Kidney glomerular epithelial cell (primary cell): ENCODE data around the gene IRAK4.

Source experiments
- DNase-seq: peaks from one replicate; lab custom pipeline; 2025; lab: John Stamatoyannopoulos, UW

Gene IRAK4

GRCh38 chr12:43766291-43766690, 7.5 kb downstream of the IRAK4 start:
- DNase-seq = no peak

DNA sequence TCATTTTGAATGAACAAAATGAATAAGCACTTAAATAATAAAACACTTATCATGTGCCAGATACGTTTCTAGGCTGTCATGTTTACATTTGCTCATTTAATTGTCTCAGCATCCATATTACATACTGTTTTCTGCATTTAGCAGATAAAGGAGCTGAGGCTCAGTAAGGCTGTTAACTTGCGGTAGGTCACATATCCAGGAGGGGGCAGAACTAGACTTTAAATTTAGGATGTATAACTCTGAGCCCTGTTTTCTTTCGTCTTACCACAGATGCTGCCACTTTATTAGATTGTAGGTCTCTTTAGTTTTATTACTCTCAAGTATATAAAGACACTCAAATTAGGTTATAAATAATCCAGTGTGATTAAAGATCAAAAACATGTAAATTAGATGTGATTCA, 17.7 kb downstream of the IRAK4 start:
- DNase-seq = no peak

DNA sequence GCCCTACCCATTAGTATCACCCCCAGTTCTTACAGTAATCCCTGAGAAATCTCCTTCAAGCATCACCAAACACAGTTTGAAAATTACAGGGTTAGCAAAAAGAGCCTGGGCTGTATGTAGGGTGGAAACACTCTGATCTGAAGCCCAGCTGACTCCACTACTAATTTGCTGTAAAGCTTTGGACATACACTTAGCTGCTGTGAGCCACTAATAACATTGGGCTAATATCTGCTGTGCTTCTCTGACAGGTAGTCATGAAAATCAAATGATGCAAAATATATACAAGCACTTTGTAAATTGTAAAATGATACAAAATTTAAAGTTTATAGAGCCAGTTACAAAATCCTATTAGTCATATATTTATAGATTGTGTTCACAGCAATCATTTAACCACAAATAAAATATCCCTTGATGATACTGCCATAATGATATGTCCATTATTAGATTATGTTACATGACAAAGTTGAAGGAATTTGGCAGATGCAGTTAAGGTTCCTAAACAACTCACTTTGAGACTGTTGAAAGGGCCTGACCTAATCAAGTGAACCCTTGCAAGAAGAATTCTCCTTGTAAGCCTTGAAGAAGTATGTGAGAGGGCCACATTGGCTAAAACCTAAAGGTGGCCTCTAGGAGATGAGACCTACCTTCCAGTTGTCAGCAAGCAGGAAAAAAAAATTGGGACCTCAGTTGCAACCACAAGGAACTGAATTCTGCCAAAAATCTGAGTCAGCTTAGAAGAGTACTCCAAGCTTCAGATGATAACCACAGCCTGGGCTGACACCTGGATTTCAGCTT, 28.3 kb downstream of the IRAK4 start:
- DNase-seq = no peak

GRCh38 chr12:43789941-43790340, 31.2 kb downstream of the IRAK4 start:
- peak; percentile 20 for DNase-seq

DNA sequence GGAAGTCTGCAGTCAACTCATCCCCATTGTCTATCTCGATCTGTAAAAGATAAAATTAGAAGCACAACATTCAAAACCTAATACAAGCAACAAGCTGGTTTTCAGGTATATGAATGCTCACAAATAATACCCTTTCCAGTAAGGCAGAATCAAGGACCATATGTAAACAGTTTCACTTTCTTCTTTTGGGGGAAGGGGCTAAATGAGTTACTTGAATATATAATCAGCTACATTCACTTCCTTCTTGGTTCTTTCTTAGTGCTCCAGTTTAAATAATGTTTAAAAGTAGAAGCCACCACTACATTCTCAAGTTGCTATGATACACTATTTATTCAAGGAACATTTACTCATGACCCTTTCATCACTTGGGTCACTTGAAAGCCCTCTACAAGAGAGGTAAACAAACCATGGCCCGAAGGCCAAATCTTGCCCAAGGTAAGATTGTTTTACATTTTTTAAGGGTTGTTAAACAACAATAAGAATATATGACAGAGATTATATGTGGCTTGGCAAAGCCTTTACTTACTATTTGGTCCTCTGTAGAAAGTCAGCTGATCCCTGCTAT, 37.0 kb downstream of the IRAK4 start:
- no peak for DNase-seq

DNA sequence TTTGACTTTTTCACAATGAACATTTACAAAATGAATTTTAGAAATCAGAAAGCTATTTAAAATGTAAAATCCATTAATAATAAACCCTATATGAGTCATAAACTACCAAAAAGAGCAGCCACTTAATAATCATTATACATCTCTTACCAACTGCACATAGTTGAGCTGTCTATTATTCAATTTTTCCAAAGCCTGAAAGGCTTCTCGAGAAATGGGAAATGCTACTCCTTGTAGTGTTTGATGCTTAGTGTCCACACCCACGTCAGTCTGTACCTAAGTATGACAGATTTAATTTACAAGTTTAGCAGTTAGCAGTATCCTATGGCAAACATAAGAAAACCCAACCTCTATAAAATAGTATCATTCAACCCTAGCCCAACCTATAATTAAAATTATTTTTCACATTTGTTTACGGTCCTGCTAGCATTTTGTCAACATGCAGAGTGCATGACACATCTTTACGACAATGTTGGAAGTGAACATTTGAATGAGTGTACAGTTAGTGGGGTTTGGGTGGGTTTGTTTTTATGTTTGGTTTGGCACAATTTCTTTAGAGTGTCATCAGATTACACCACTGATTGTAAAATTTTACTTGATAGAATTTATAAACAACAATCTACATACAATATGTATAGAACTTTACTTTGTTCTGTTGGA, 38.9 kb downstream of the IRAK4 start:
- DNase-seq = no peak

GRCh38 chr12:43805149-43805859, 46.6 kb downstream of the IRAK4 start:
- peak; percentile 48 for DNase-seq

DNA sequence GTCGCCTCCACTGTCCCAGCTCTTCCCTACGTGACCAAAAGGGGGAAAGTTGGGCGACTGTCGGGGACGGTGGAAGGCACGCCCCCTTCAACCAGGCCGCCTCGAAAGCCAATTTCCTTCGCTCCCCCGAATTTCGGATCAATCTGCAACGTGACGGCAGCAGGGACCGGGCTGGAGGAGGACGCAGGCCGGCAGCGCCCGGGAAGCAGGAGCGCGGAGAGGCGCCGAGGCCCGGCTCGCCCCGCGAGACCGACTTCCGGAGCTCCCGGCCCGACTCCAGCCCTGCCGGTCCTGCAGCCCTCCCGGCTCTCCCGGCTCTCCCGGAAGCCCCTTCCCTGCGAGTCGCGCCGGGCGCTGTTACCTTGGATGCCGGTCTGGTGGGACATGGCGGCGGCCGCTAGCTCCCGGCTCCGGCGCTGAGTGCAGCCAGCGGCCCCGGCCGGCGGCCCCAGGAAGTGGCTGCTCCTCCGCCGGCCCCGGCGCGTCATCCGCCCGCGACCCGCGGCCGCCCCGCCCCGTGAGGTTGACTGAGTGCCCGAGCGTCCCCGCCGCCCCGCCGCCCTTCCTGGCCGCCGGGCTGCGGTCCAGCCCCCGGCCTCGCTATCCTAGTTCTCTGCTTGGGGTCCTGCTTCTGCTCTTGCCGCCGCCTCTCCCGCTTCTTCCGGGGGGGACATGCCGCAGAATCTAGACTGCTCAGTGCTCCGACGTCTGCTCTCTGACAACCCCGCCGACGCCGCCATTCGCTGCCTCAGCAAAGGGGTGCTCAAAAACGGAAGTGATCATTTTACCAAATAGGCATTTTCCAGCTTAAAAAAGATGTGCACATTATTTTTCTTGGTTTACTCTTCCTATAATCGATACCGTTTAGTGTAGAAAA, 47.3 kb downstream of the IRAK4 start, which contains the start of gene TWF1:
TWF1 (minus strand) TSS at position 458 of the 877 bp plus-strand sequence; CDS start at position 386, 72 bp downstream.
- DNase-seq = peak; percentile 75

DNA sequence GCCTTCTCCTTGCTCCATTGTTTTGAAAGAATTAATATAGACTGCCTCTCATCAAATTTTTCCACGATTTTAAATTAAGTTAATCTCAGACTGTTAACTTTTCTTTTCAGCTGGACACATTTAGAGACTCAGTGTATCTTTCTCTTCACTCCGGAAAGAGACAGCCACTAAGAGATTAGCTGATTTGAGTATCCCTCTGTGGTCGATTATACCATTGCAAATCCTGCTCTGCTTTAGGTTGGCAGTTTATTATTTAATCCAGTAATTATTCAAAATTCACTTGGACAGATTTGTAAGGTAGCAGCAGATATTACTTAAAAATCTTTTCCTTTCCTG, 48.0 kb downstream of the IRAK4 start:
- DNase-seq = peak; percentile 49

DNA sequence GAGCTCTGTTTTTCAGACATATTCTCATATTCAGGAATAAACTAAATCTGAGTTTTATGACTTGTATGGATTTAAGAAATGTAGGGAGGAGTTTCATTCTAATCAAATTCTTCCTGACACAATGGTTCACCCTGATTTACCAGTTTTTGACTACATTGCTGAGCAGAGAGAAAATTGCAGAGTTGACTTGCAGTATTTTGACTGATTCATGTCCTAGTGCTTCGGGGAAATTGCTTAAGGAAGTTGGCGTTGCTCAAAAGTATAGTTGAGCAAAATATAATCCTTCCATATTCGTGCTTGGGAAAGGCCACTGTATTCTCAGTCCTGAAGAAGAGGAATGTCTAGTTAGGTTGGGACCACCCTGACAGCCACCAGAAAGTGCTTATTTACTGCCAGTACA, 48.6 kb downstream of the IRAK4 start:
- no peak for DNase-seq

- DNase-seq = no peak
Measured at GRCh38 chr12:43812057-43812456, 53.3 kb downstream of the IRAK4 start.

DNA sequence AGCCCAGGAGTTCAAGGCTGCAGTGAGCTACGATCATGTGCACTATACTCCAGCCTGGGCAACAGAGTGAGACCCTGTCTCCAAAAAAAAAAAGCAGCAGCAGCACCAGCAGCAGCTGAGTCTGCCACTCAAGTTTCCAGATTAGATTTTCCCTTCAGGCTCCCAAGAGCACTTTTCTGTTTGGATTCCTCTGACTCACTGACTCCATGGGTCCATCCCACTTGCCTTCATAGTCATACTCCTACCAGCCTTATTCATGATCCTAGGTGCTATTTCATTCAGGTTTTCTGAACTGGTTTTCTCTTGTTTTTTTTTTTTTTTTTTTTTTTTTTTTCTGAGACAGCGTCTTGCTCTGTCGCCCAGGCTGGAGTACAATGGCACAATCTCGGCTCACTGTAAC, 54.2 kb downstream of the IRAK4 start:
- peak; percentile 63 for DNase-seq

GRCh38 chr12:43815416-43815815, 56.7 kb downstream of the IRAK4 start:
- DNase-seq = no peak

GRCh38 chr12:43816168-43816567, 57.4 kb downstream of the IRAK4 start:
- DNase-seq = no peak

DNA sequence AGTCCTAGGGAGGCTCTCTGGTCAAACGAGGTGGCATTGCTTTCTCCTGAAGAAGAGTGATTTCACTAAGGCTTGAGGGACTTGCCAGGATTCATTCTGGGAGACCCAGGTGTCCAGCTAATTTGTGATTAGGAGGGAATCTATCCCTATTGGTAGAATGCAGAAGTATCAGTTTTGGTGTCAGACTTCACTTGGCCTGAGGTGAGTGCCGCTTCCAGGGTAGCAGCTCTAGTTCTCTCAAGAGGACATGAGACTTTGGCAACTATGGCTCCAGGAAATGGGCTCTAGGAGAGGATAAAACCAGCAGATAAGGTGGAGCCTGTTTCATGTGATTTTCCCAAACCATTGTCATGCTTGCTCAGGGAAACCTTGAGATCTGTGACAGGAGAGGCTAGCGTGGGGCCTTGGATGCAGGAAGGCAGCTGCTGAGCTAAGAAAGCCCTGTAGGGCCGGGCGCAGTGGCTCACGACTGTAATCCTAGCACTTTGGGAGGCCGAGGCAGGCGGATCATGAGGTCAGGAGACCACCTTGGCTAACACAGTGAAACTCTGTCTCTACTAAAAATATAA, 65.5 kb downstream of the IRAK4 start:
- no peak for DNase-seq

- DNase-seq = peak; percentile 35
Measured at GRCh38 chr12:43826681-43827080, 67.9 kb downstream of the IRAK4 start.

- DNase-seq = no peak
Measured at GRCh38 chr12:43827093-43827492, 68.3 kb downstream of the IRAK4 start.

- DNase-seq = no peak
Measured at GRCh38 chr12:43832463-43833168, 73.9 kb downstream of the IRAK4 start.

DNA sequence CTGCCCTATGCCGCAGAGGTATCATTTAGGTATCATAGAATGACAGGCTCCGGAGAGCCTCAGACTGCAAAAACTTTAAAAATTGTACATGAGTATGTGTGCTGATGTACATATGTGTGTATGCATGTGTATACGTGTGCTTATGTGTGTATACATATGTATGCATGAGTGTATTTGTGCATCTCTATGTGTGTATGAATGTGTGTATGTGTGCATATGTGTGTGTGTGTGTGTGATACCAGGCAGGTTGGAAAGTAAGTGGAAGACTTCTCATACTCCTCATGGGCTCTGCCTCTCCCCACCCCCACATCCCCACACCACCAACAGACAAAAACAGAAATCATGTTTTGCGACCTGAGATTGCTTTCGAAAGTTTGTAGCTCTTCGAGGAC, 76.5 kb downstream of the IRAK4 start:
- DNase-seq = no peak

- peak; percentile 49 for DNase-seq
Measured at GRCh38 chr12:43835656-43836474, 77.1 kb downstream of the IRAK4 start, which contains the start of gene TMEM117. TMEM117 (plus strand) TSS chr12:43836081.
